ENCODE measurements around the gene NUP210L.

NUP210L gene

DNA sequence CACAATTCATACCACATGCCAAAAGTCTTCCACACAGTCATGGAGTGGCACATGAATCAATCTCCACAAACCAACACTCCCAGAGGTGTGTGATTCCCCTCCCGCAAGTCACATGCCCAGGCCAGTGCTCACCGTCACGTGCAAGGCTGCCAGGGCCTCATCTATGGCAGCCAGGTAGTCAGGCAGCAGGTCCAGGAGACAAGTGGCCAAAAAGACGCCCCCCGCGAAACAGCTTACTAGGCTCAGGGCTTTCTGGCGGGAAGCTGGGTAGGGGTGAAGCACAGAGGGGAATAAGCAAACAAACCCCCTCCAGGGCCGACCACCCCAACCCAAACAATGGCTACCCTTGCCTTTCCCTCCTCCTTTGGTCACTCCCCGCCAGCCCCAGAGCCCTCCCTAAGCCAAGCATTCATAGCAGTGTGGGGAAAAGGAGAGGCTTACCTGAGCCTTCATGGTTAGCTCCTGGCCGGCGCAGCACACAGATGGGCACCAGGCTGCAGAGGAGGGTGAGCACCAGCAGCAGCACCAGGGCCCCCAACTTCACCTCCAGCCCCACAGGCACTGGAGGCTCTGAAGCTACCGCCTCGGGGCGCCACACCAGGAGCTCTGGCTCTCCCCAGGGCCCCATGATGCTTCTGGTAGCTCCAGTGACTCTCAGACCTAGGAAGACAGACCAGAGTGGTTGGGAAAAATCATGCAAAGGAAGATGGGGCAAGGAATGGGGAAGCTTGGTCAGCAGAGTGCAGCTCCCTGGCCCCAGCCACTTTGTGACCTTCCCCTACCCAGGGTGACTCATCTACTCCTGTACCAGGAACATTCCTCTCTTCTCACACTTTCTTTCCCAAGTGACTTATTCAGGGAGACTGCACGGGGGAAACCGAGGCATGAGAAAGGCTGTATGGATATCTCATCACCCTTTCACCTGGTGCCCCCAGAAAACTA, 192.5 kb downstream of the NUP210L start:
- DNase-seq: no peak

DNA sequence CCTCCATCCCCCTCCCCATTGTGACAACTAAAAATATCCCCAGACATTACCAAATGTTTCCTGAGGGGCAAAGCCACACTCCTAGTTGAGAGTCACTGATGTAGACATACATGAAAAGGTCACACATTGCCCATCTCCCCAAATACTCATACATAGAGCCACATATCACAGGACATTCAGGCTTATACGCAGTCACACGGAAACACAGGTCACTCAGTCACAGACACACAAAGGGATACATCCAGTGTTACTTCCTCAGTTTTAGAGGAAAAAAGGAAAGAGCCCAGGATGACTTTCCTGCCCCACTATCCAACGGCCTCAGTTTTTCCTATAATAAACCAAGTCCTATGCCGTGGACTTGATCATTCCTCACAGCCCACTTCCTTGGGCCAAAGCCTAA, 193.5 kb downstream of the NUP210L start:
- no peak for DNase-seq

DNA sequence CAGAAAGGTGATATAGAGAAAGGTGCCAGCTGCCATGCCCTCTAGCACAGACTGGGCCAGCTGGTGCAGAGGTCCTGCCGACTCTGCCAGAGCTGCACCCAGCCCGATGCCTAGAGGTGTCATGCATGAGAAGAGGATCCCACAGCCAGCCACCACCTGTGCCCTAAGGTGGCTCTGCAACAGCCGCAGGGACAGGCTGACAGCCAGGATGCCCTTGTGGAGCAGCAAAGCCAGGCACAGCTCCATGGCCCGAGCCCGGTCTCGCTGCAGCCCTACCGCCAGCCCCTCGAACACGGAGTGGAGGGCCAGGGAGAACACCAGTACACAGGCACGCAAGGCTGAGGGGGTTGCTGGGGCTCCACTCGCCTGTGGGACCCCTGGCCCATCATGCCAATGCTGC, 194.7 kb downstream of the NUP210L start:
- no peak for DNase-seq

DNA sequence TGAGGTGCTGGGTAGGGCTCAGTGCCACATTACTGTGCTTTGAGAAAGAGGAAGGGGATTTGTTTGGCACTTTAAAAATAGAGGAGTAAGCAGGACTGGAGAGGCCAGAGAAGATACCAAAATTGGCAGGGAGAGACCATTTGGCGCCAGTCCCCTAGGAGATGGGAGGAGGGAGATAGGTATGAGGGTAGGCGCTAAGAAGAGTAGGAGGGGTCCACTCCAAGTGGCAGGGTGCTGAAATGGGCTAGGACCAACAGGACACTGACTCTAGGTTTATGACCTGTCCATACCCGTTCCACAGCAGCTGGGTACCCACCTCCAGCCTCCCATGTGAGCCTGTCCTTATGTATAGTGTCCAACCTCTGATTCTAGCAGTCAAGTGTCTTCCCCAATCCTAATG, 195.4 kb downstream of the NUP210L start:
- DNase-seq: no peak

DNA sequence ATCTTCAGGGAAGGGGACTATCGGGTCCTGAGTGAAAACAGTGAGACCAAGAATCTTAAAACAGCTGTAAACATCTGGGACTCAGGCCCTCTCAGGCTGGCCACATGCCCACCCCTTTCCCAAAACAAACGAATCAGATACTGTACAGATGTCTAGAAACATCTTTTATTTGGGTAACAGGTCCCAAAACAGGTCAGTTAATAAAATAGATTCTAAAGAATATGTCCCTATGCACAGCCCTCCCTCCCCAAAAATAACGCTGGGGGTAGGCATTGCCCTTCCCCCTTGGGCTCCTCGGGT, 196.0 kb downstream of the NUP210L start:
- DNase-seq: no peak

DNA sequence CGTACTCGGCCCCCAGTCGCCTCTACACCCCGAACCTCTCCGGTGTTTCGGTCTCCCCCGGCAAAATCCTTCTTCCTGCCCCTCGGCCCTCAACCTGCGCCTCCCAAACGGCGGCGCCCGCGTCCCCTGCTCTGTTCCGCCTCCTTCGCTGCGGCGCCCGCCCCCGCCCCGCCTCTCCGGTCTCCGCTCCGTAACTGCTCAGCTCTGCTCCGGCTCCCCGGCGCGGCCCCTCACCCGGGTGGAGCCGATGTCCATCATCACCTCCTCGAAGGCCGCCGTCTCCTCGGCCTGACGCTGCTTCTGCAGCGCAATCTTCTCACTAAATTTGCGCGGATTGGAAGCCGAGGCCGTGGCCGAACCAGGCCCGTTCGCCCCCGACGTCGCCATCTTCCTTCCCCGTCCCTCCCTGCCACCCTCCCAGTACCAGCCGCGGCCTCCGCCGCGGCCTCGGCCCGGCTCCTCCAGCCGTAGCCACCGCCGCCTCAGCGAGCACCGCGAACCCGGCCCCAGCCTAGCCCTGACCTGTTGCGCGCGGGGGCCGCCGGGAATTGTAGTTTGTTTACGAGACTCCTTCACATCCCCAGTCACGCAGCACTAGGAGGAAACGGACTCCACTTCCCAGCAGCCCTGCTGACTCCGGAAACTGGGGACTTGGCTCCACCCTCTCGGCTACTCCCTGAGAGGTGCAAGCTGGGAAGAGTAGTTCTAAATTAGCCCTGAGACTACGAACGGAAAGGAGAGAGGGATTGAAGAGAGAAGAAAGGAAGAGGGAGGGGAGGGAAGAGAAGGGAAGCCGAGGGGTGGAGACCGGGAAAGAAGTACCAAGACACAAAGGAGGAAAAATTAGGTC, 196.5 kb downstream of the NUP210L start, which contains the start of gene CRTC2:
Gene CRTC2, minus strand, starts transcription at position 502 of the 850 bp plus-strand sequence. Its CDS starts 115 bp downstream, at position 387.
- DNase-seq: peak; percentile 98 to 99

DNA sequence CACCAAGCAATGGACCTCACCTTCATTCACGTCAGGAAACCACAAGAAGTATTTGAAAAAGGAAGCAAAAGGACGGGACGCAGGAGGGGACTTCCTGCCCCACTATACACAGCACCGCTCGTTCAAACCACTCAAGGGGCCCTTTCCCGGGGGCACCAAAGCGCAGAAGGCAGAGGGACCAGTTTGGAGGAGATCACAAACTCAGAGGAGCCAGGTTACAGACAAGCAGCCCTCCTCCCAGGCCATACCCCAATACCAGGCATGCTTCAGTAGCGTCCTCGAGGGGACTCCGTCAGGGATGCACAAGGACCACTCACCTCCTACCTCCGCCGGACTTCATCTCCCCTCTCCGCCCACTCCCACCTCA, 197.1 kb downstream of the NUP210L start:
- DNase-seq: no peak

DNA sequence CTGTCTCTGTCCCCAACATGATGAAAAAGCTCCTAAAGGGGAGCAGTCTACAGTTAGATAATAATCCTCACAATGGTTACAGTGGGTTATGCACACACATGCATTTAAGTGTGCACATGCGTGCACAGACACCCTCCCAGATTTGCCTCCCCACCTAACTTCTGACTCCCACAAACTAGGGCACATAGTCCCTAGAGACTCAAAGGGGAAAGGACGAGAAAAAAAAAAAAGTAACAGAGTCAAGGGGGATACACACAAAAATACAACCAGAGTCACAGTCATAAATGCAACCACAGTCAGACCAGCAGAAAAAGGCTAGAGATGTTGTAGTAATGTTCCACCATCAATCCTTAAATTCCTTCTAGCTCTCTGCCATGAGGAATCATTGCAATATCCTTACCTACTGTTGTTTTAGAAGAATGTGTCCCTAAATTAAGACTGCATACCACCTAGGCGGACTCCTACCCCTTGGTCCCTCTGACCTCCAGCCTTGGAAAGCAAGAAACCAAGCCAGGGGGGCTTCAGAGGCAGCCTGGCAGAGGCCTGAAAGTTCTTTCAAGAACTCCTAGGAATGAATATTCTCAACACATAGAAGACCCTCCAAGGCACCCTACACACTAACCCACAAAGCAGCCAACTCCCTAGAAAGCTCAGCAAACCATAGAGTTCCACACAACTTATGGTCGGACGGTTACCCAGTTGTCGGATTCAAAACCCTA, 197.7 kb downstream of the NUP210L start:
- DNase-seq: no peak

DNA sequence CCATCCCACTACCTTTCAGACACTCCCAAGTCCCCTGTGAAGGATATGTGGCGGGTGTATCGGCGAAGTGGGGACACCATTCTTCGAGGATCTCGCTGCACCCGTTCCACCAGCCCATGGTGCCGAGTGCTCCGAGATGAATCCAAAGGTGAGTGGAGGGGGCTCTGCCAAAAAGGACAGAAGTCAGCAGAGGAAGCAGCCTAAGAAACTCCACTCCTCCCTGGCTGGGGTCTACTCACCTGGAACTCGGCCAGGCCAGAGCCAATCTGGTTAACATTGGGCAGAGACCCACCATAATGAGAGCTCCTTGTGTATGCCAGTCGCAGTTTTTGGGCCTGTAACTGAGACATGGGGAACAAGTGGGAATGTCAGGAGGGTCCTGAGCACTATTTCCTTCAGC, 200.0 kb downstream of the NUP210L start:
- DNase-seq: no peak

DNA sequence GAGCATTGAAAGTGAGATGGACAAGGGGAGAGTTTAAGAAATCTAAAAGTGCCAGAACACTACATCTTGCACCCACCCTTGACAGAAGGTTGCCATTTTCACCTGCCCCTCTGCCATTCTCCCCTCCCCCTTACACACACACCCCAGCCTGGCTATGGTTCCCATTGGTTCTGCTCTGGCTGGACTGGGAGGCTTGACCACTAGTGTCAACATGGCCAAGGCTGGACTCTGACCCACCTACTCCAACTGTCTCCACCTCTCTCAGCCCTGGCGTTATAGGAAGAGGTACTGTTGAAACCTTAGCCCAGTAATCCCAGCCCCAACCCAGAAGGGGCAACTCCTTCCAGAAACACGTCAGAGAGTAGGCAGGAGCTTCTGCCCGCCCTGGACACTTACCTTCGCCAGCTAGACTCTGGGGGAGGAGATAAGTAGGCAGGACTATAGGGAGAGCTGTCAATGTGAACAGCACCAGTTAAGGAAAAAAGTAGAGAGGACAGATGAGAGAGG, 201.0 kb downstream of the NUP210L start:
- DNase-seq: no peak

DNA sequence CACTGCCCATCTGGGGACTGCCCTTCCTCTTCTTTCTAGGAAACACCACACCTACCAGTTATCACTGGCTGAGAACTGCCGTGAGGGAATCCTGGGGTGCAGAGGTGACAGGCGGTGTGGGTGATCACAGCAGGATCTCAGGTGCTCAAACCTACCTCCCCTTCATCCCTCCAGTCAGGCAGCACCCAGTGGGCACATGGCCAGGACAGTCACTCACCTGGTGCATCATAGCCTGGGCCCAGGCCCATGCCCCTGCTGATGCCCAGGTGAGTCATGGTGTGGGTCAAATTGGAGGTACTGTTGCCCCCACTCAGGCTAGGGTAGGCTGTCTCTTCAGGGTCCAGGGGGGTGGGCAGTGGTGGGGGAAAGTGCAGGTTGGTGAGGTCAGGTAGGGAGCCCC, 203.1 kb downstream of the NUP210L start:
- no peak for DNase-seq

DNA sequence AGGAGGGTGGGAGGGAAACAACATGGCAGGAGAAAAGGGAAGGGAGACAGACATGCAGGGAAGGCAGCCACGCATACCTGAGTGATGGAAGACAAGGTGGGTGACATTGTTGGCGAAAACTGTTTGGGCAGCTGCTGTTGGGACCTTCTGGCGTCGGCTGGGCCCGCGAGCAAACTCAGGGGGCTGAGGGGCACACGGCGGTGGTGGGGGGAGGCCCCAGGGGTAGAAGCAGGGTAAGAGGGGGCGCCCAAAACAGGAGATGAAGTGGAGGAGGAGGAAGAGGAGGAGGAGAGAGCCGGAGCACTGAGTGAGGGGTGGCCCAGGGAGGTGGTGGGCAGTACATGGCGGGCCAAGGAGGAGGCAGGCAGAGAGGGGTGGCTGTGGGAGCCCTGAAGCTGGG, 203.7 kb downstream of the NUP210L start:
- no peak for DNase-seq

DNA sequence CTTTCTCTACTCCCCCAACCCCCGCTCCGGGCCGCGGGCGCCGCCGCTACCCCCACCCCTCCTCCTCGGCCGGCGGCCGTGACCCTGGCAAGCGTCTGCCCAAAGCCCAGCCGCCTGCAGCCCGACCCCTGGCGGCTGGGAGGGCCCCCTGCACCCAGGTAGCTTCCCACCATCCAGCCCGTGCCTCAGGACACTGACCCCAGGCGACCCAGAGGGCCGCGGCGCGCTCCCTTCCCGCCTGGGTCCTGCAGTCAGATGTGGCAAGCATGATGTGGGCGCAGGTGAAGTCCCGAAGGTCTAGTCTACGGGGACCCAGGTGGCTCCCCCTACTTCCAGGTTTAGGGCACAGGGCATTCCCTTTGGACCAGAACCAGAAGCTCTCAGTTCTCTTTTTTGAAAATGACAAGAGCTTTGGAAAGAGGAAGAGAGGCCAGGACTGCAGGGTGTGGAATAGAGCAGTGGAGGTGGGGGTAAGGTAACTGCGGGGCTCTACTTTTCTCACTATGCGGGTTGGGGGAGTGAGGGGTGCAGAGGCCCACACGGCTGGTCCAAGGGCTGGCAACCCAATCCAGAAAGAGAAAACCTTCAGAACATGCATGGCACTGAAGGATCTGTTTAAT, 208.1 kb downstream of the NUP210L start, which contains the start of gene DENND4B:
Gene DENND4B, minus strand, starts transcription at position 97 of the 620 bp plus-strand sequence. CDS start 2,344 bp downstream, outside the sequence.
- DNase-seq: peak; percentile 77 to 80

DNA sequence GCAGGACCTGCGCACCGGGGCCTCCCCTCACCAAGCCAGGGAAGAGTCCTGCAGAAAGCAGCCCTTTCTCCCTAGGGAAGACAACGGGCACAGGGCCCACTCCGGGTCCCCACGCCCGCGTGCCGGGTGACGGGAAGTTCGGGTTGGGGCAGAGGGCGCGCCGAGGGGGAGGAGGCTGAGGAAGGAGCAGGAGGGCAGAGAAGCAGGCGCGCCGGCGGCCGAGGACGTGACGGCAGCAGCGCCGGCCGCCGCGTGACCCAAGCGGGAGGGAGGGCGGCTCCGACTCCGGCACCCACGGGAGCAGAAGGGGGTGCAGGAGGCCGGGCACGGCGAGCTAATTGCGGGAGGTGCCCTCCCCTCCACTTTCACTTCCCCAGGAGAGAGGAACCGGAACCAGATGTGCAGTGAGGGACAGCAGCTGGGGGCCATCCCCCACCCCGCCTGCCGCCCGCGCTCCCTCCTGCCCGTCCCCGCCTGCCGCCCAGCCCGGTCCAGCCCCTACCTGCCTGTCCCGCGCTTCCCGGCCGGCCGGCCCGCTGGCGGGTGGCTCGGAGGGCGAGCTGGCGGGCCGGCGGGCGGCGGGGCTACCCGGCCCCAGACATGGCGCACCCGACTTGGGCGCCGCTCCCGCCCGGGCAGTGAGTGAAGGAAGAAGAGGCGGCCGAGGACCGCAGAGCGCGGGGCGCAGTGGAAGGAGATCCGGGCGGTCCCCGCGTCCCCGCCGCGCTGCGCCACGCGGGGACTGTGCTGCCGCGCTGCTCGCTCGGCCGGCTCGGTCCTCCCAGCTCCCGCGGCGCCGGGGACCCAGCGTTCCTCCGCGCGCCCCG, 208.9 kb downstream of the NUP210L start:
- DNase-seq: peak; percentile 62 to 76

DNA sequence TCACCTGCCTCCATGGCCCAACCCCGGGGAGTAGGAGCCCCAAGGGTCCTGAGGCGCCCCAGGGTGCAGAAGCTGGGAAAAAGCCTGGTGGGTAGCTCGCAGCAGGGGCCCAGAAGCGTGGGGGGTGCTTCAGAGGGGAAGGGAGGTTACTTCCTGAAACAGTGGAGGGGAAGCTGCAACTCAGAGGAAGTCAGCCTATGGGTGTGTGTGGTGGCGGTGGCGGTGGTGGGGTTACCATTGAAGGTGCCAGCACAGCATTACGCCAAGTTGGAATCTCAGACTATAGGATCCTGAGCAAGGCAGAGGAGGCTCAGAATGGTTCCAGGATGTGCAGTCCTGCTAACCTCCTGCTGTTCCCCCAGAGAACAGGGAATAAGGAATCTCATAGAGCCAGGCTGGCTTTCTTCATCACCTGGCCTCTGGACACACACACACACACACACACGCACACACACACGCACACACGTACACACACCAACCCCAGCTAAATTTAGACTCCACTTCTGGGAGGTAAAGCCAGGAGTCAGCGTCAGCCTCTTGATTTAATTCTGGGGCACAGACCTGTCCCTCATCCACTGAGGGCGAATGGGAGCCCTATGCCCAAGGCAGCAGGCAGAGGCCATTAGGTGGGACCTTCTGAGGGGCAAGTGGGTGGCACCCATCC, 209.6 kb downstream of the NUP210L start:
- DNase-seq: peak in 1 of 2 donors; percentile 26

DNA sequence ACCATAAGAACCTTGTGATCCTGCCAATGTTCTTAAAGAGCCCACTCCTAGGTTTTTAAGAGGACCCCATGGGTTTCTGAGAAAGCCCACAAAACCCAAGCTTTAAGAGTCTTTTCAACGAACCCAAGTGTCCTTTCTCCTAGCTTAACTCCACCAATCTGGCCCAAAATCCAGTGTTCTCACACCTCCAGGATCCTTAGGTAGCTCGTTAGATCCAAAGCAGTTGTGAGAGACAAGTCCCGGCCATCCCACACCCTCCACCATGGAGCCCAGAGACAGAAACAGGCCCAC, 210.1 kb downstream of the NUP210L start:
- no peak for DNase-seq

DNA sequence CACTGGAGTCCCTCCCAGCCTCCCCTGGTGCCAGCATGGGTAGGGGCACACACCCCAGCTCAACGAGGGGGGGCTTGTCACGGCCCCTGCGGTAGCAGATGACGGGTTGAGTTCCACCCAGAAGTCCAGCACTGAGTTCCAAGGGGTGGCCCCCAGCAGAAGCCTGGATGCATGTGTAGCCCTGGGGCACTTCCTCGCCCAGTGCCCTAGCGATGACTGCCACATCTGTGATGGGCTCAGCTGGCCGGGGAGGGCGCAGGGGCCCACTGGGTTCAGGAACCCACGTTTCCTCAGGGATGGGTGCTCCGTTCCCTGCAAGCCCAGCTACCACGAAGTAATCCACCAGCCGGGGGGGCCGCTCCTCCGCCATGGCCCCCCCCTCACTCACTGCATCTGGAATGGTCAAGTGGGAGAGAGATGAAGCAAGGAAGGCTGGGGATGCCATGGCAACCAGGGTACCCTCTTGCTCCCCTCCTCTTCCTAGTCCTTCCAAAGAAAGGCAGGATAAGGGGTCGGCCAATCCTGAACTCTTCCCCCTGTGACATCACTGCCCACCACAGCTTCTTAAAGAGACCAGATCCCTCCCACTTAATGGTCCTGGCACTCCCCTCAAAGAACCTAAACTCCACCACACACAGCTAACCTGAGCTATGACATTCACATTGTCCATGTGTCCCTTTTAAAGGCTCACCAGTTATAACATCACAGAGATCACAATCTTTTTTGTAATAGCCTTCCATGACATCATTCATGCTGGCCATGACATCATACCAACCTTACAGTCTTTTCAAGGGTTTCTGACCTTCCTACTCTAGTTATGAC, 210.7 kb downstream of the NUP210L start:
- DNase-seq: no peak

DNA sequence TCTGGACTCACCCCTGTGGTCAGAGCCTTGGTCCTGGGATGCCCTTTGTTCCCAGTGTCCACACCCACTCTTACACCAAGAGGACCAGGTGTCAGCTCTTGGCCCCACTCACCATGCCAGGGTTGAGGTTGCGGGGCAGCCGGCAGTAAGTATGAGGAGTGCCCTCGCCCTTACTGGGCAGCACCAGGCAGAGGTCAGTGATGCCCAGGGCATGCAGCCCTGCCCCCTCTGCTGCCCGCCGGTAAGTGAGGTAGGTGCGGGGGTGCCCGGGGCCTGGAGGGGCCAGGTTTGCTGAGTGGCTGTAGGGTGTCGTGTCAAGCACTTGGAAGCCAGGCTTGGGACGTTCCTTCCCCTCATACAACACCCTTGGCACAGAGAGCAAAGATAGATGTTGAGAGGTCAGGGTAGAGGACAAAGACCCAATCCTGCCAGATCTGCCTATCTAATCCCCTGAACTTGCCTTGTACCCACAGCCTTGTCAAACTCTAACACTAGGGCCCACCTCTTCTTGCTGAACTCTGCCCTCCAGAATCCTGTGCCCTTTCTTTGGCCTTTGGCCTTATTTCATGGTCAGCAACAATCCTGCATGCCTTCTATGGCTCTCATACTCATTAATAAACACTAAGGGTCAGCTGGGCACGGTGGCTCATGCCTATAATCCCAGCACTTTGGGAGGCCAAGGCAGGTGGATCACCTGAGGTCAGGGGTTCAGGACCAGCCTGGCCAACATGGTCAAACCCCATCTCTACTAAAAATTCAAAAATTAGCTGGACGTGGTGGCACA, 211.9 kb downstream of the NUP210L start:
- no peak for DNase-seq

Measured in hippocampal formation (tissue), 2 donors.